HK-2 (cell line): Measurements from ENCODE around the gene NPFFR2.
A peak's percentile ranks its signal among the peaks of the same experiment; 100 is the strongest.
"Not testable (repeated sequence)": the region's sequence is repeated elsewhere in the genome, so short reads cannot be mapped to it uniquely, and the experiment has no call there.

Source experiments
- DNase-seq: peaks from one replicate; pipeline ENCODE4 v3.0.0-alpha.2; 2018; ENCODE audit not compliant: unreplicated experiment

The NPFFR2 gene

DNA sequence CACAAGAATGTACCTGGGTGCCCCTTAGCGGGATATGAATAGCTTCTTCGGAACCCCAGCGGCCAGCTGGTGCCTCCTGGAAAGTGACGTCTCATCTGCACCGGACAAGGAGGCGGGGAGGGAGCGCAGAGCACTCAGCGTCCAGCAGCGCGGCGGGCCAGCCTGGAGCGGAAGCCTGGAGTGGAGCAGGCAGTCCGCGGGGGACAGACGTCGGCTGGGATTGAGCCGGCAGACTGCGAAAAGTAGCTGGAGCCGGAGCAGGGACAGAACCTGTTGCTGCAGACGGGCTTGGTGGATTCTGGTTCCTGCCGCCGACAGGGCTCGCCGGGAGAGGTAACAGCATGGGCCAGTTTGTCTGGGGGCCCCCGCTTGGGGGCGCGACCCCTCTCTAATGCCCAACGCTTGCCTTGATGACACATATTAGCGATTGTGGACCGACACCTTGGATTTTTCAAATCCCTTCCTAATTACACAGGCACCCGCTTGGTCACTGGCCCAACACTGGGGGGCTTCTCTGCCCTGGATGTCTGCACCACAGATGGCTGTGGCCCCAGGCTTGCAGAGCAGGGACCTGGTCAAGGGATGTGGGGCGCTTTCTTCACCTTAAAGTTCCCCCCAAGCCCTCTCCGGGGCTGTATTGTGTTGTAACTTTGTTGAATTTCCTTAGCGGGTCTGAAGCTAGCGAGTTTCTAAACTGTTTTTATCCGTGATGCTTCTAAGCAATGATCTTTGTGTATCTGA is at the start of gene NPFFR2:
NPFFR2 (plus strand) TSS at position 133 of the 741 bp plus-strand sequence. CDS start 96,592 bp downstream, outside the sequence.
- peak; percentile 27 for DNase-seq

GRCh38 chr4:71992571-71993312 is 39.1 kb upstream of the NPFFR2 start:
- no peak for DNase-seq

DNA sequence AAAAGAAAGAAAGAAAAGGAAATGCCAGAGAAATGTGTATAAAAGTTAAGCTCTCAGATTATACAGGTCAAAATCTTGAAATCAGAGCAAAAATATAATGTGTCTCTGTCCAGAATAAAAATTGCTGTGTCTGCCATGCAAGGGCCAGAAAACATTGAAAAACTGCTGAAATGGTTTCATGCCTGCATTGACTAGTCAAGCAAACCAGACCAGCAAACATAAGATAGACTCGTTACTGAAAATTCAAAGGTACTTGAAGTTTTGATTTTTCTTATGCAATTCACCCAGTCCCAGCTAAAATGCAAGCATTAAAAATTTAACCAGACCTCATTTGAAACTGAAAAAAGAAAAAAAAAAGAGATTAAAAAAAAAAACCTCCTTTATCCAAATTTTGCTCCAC is 37.2 kb upstream of the NPFFR2 start:
- no peak for DNase-seq

- DNase-seq, result no peak
Observed at GRCh38 chr4:71995297-71995696, 36.5 kb upstream of the NPFFR2 start.

DNA sequence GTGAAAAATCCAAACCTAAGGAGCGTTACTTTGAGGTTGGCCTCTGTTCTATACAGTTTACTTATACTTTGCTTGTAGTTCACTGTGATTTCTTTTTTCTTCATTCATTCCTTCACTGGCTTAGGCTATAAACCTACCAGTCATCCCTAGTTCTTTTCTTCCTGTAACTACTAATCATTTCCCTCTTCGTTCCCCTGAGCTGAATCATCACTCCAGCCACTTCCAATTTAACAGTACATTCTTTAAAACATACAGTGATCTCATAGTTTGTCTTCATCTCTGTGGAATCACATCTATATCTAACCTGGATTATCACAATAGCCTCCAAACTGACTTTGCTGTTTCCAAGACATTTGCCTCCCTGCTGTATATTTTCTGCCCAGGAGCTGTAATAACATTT is 25.2 kb upstream of the NPFFR2 start:
- peak; percentile 7 for DNase-seq

DNA sequence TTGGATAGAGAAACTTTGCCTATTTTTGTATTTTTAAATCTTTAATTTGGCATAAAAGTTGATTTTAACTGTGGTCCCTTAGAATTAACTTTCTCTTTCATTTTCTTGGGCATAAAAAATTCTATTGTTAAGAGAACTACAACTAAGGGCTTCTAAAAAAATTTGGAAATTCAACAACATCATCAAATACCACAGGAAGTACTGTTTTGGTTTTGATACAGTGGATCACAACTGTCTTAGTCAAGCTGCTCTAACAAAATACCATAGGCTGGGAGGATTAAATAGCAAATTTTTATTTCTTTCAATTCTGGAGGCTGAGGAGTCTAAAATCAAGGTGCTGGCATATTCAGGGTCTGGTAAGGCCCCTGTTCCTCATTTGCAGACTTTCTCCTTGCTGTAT is 19.9 kb upstream of the NPFFR2 start:
- no peak for DNase-seq

- DNase-seq, result no peak
Observed at GRCh38 chr4:72016011-72016410, 15.8 kb upstream of the NPFFR2 start.

GRCh38 chr4:72019688-72020087 is 12.1 kb upstream of the NPFFR2 start:
- DNase-seq, result no peak

DNA sequence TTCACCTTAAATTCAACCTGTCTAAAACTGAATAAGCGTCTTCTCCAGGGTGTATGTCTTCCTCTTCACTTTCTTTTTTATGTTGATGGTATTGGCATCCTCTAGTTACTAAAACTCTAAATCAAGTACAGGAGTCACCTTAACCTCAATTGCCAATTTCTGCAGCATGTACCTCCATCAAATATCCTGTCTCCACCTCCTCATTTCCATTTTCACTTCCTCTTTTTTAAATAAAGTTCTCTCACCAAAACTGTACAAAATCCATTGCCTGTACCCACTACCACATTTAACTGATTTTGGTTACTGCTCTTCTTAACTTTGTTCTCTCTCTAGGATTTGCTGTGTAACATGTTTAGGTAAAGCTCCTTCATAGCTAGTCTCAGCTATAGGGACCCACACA is 9.2 kb upstream of the NPFFR2 start:
- no peak for DNase-seq

GRCh38 chr4:72055566-72055965 is 23.8 kb downstream of the NPFFR2 start:
- no peak for DNase-seq

DNA sequence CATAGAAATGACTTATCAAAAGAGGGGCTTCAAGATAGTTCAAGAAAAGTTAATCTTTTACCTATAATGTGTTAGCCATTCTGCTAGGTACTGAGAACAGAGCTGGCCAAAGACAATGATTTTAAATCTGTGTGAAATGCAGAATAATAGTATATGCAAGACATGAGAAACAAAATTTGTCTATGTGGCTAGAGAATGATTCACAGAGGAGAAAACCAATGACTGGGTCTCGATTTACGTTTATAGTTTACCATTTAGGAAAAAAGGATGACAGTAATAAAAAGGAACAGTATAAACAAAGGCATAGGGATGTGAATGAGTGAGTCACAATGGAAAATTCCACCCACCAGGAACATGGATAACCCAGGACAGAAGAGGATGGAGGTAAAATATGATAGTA is 31.9 kb downstream of the NPFFR2 start:
- no peak for DNase-seq

DNA sequence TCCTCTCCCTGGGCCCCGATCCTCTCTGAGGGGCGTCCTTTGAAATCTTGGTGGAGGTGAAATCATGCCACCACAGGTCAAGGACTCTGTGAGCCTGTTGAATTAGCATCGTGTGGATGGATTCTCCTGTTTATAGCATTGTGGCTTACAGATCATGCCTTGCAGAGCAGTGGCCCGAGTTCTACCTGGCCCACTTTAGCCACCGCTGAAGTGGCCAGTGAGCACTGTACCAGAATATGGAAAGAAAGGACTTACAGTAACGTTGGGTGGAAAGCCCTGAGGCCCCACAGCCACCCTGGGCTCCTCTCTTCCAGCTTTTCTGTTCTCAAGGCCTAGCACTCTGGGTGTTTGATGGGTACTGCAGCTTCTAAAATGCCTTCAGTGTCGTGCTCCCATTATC is 35.3 kb downstream of the NPFFR2 start:
- no peak for DNase-seq

DNA sequence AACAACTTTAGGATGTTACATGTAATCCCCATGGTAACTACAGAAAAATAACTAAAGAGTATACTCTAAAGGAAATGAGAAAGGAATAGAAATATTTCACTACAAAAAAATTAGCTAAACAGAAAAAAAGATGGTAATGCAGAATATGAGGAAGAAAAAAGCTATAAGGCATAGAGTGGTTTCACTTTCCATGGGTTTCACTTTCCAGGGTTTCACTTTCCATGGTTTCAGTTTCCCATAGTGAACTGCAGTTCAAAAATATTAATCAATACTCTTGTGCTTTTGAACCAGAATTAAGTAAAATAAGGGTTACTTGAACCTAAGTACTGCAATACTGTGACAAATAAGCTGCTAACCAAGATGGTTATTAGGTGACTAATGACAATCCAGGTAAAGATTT is 42.0 kb downstream of the NPFFR2 start:
- DNase-seq, result no peak

- DNase-seq, result peak; percentile 32
Observed at GRCh38 chr4:72076562-72076961, 44.8 kb downstream of the NPFFR2 start.

GRCh38 chr4:72077346-72077745 is 45.5 kb downstream of the NPFFR2 start:
- DNase-seq, result no peak

GRCh38 chr4:72084587-72085011 is 52.8 kb downstream of the NPFFR2 start:
- DNase-seq, result no peak

DNA sequence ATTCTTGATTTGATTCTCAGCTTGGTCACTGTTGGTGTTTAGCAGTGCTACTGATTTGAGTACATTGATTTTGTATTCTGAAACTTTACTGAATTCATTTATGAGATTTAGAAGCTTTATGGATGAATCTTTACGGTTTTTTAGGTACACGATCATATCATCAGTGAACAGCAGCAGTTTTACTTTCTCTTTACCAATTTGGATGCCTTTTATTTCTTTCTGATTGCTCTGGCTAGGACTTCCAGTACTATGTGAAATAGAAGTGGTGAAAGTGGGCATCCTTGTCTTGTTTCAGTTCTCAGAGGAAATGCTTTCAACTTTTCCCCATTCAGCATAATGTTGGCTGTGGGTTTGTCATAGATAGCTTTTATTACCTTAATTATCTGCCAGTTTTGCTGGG is 58.8 kb downstream of the NPFFR2 start:
- not testable (repeated sequence) for DNase-seq

GRCh38 chr4:72094059-72094797 is 62.4 kb downstream of the NPFFR2 start:
- DNase-seq, result no peak

DNA sequence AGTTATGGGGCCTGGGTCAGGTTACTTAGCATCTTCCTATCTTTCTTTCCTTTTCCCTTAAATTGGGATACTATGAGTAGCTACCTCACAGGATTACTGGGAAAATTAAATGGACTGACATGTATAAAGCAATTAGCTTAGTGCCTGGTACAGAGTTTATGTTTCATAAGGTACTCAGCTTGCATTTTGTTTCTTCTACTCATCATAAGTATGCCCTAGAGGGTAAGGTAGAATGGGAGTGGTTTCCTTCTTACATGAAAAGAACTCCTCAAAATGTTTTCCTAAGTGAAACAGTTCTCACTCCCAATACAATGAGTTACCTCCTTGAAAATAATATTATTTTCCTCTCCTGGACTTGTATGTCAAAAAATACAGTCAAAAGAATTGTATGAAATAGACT is 75.7 kb downstream of the NPFFR2 start:
- no peak for DNase-seq

DNA sequence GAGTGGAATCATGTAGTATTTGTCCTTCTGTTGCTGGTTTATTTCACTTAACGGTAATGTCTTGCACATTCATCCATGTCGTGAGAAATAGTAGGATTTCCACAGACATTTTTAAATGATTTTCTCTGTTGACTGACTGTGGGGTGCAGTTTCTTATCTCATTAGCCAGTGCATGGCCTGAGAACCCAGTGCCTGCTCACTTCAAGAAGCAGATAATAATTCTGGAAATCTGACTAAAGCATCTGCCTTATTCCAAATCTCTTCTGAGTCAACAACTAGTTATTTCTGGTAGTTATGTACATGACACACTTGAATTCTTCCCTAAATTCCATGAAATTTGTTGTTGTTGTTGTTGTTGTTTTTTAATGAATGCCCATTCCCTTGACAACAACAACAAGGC is 77.6 kb downstream of the NPFFR2 start:
- DNase-seq, result no peak

GRCh38 chr4:72109959-72110497 is 78.2 kb downstream of the NPFFR2 start:
- no peak for DNase-seq

DNA sequence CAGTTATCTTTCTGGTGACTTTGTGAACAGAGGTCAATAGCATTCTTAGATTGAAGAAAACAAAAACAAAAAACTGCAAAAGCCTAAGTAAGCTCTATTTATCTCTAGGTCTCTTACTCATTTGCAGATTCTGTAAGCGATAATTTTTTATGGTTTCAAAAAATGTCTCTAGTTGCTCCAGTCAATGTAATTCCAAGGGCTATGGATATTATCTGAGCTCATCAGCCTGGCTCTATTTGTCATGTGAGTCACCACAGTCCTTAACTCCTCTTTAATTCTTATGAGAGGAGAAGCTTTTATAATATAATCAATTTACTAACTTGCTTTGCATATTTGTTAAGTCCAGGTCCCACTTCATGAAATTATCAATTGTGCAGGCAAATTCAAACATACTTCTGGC is 79.1 kb downstream of the NPFFR2 start:
- no peak for DNase-seq
